HEK293 (cell line): ENCODE data around the gene SNRPB2.

ENCODE experiments used
- BCL11B ChIP-seq: fragments of 450-650 bp; formaldehyde crosslinking; IDR thresholded peaks from 2 replicates; pipeline ENCODE4 v1.5.1; 2016; ENCODE audit warnings: low read depth, missing biosample characterization, missing genetic modification characterization
- HIC1 ChIP-seq: fragments of 450-650 bp; formaldehyde crosslinking; IDR thresholded peaks from 2 replicates; pipeline ENCODE4 v1.5.1; 2016; ENCODE audit warnings: missing biosample characterization, missing genetic modification characterization
- KLF10 ChIP-seq: fragments of 450-650 bp; IDR thresholded peaks from 2 replicates; pipeline ENCODE4 v1.5.1; 2018; ENCODE audit warnings: missing biosample characterization, mild to moderate bottlenecking, missing genetic modification characterization
- MYNN ChIP-seq: fragments of 450-650 bp; formaldehyde crosslinking; IDR thresholded peaks from 2 replicates; pipeline ENCODE4 v1.5.1; 2016; ENCODE audit warnings: missing biosample characterization, missing genetic modification characterization, borderline replicate concordance
- TRIM28 ChIP-seq: IDR thresholded peaks from 2 replicates; pipeline ENCODE4 v1.6.1; 2011; ENCODE audit warnings: low read length, control low read depth, borderline replicate concordance
- ZBTB26 ChIP-seq: fragments of 450-650 bp; formaldehyde crosslinking; optimal IDR thresholded peaks from 2 replicates; pipeline ENCODE3; 2016; ENCODE audit warnings: missing biosample characterization, mild to moderate bottlenecking, missing genetic modification characterization
- ZBTB49 ChIP-seq: fragments of 450-650 bp; formaldehyde crosslinking; IDR thresholded peaks from 2 replicates; pipeline ENCODE4 v1.5.1; 2016; ENCODE audit warnings: missing biosample characterization, missing genetic modification characterization, low read depth
- ZBTB6 ChIP-seq: fragments of 450-650 bp; formaldehyde crosslinking; IDR thresholded peaks from 2 replicates; pipeline ENCODE4 v1.5.1; 2017; ENCODE audit warnings: missing biosample characterization, missing genetic modification characterization
- ZFP37 ChIP-seq: fragments of 450-650 bp; formaldehyde crosslinking; IDR thresholded peaks from 2 replicates; pipeline ENCODE4 v1.5.1; 2016; ENCODE audit warnings: missing biosample characterization, missing genetic modification characterization
- ZFP41 ChIP-seq: fragments of 450-650 bp; formaldehyde crosslinking; IDR thresholded peaks from 2 replicates; pipeline ENCODE4 v1.5.1; 2016; ENCODE audit warnings: missing biosample characterization, missing genetic modification characterization, borderline replicate concordance
- ZNF121 ChIP-seq: fragments of 450-650 bp; formaldehyde crosslinking; IDR thresholded peaks from 2 replicates; pipeline ENCODE4 v1.5.1; 2016; ENCODE audit warnings: missing biosample characterization, missing genetic modification characterization
- ZNF266 ChIP-seq: fragments of 450-650 bp; formaldehyde crosslinking; IDR thresholded peaks from 2 replicates; pipeline ENCODE4 v1.5.1; 2016; ENCODE audit warnings: missing biosample characterization, missing genetic modification characterization, low read depth
- ZNF362 ChIP-seq: fragments of 450-650 bp; formaldehyde crosslinking; IDR thresholded peaks from 2 replicates; pipeline ENCODE4 v1.5.1; 2016; ENCODE audit warnings: missing biosample characterization, missing genetic modification characterization
- ZNF426 ChIP-seq: fragments of 450-650 bp; formaldehyde crosslinking; IDR thresholded peaks from 2 replicates; pipeline ENCODE4 v1.5.1; 2017; ENCODE audit warnings: missing biosample characterization, missing genetic modification characterization, mild to moderate bottlenecking, inconsistent platforms, moderate library complexity
- ZNF501 ChIP-seq: fragments of 450-650 bp; formaldehyde crosslinking; IDR thresholded peaks from 2 replicates; pipeline ENCODE4 v1.5.1; 2016; ENCODE audit warnings: missing biosample characterization, missing genetic modification characterization
- ZNF544 ChIP-seq: fragments of 450-650 bp; formaldehyde crosslinking; IDR thresholded peaks from 2 replicates; pipeline ENCODE4 v1.5.0; 2017; ENCODE audit warnings: missing biosample characterization, missing genetic modification characterization
- ZNF621 ChIP-seq: fragments of 450-650 bp; formaldehyde crosslinking; IDR thresholded peaks from 2 replicates; pipeline ENCODE4 v1.5.1; 2017; ENCODE audit warnings: missing biosample characterization, missing genetic modification characterization
- ZNF623 ChIP-seq: fragments of 450-650 bp; formaldehyde crosslinking; IDR thresholded peaks from 2 replicates; pipeline ENCODE4 v1.5.1; 2016; ENCODE audit warnings: missing biosample characterization, missing genetic modification characterization
- ZNF76 ChIP-seq: fragments of 450-650 bp; formaldehyde crosslinking; IDR thresholded peaks from 2 replicates; pipeline ENCODE4; 2016; ENCODE audit warnings: low read depth, missing biosample characterization, missing genetic modification characterization, borderline replicate concordance
- TF ChIP-seq, protein P1 (sequence below): fragments of 450-650 bp; formaldehyde crosslinking; IDR thresholded peaks from 2 replicates; pipeline ENCODE4 v1.5.1; 2016; ENCODE audit warnings: missing biosample characterization, missing genetic modification characterization
- TF ChIP-seq, protein P2 (sequence below): fragments of 450-650 bp; formaldehyde crosslinking; conservative IDR thresholded peaks from 2 replicates; pipeline ENCODE4 v1.5.1; 2016; ENCODE audit warnings: low read depth, missing biosample characterization, missing genetic modification characterization

The SNRPB2 gene

DNA sequence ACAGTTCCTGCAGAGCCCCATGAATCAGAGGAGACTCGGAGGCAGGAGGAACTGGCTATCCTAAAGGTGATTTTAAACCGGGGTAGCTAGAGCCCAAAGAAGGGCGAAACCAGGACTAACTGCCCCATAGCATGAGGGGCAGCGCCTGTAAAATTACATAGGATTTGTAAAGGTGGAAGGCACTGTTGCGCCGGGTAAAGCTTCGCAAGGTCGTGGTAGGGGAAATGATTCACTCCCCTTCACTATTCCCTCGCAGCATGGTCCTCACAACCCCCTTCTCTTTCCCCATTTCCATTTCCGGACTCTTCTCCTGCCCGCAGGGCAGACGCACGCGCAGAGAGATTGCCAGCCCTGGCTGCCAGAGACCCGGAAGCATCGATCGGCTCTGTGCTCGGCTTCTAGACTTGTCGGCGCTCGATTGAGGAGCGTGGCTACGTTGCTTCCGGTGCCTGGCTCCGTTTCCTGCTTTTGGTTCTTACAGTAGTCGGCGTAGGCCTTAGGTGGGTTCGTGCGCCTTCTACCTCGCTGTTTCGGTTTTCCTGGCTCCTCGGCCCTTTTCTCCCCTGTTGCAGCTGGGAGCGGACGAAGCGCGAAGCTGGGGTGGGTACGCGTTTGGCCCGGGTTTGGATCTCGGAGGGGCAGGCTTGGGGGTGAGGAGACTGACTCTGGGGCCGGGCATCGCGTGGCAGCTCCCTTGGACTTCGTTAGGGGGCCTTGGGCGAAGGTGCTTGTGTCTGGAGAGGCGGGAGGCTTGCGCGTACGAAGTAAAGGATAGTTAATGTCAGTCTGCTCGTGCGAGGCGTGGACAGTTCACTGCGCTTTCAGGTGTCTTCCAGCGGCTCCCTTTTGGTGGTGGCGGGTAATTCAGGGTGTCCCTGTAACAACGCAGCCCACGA lies at the start of gene SNRPB2 (continued):
- TF ChIP-seq ZBTB49 (tag by site-specific recombination) (no peak), ZNF544 (no peak), ZNF362 (tag by site-specific recombination) (no peak), ZNF621 (tag by site-specific recombination) (no peak), MYNN (tag by site-specific recombination) (no peak), ZNF623 (no peak), ZFP41 (no peak), TRIM28 (peak; percentile 35; the same call in 1 of the 2 replicates), ZBTB6 (tag by site-specific recombination) (no peak), ZBTB26 (peak; percentile 26), ZFP37 (tag by site-specific recombination) (peak; percentile 77; the same call in 1 of the 2 replicates), BCL11B (no peak), HIC1 (no peak), ZNF426 (tag by site-specific recombination) (no peak), ZNF266 (tag by site-specific recombination) (no peak), ZNF501 (tag by site-specific recombination) (peak; percentile 36; the same call in 1 of the 2 replicates), KLF10 (tag by site-specific recombination) (no peak), ZNF121 (tag by site-specific recombination) (no peak), ZNF76 (tag by site-specific recombination) (peak; percentile 66; the same call in 1 of the 2 replicates)
- TF ChIP-seq, protein P1, sequence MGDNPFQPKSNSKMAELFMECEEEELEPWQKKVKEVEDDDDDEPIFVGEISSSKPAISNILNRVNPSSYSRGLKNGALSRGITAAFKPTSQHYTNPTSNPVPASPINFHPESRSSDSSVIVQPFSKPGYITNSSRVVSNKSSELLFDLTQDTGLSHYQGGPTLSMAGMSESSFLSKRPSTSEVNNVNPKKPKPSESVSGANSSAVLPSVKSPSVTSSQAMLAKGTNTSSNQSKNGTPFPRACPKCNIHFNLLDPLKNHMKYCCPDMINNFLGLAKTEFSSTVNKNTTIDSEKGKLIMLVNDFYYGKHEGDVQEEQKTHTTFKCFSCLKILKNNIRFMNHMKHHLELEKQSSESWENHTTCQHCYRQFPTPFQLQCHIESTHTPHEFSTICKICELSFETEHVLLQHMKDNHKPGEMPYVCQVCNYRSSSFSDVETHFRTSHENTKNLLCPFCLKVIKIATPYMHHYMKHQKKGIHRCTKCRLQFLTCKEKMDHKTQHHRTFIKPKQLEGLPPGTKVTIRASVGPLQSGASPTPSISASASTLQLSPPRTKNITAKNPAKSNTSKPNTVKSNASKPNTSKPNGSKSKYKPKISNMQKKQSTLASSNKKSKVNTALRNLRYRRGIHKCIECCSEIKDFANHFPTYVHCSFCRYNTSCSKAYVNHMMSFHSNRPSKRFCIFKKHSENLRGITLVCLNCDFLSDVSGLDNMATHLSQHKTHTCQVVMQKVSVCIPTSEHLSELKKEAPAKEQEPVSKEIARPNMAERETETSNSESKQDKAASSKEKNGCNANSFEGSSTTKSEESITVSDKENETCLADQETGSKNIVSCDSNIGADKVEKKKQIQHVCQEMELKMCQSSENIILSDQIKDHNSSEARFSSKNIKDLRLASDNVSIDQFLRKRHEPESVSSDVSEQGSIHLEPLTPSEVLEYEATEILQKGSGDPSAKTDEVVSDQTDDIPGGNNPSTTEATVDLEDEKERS (tag by site-specific recombination): no peak
- TF ChIP-seq, protein P2, sequence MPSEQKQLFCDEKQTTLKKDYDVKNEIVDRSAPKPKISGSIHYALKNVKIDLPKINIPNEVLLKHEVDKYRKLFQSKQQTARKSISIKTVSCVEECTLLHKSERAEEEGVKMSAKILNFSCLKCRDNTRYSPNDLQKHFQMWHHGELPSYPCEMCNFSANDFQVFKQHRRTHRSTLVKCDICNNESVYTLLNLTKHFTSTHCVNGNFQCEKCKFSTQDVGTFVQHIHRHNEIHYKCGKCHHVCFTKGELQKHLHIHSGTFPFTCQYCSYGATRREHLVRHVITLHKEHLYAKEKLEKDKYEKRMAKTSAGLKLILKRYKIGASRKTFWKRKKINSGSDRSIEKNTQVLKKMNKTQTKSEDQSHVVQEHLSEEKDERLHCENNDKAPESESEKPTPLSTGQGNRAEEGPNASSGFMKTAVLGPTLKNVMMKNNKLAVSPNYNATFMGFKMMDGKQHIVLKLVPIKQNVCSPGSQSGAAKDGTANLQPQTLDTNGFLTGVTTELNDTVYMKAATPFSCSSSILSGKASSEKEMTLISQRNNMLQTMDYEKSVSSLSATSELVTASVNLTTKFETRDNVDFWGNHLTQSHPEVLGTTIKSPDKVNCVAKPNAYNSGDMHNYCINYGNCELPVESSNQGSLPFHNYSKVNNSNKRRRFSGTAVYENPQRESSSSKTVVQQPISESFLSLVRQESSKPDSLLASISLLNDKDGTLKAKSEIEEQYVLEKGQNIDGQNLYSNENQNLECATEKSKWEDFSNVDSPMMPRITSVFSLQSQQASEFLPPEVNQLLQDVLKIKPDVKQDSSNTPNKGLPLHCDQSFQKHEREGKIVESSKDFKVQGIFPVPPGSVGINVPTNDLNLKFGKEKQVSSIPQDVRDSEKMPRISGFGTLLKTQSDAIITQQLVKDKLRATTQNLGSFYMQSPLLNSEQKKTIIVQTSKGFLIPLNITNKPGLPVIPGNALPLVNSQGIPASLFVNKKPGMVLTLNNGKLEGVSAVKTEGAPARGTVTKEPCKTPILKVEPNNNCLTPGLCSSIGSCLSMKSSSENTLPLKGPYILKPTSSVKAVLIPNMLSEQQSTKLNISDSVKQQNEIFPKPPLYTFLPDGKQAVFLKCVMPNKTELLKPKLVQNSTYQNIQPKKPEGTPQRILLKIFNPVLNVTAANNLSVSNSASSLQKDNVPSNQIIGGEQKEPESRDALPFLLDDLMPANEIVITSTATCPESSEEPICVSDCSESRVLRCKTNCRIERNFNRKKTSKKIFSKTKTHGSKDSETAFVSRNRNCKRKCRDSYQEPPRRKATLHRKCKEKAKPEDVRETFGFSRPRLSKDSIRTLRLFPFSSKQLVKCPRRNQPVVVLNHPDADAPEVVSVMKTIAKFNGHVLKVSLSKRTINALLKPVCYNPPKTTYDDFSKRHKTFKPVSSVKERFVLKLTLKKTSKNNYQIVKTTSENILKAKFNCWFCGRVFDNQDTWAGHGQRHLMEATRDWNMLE (tag by site-specific recombination): peak; percentile 100
